GM19452 (cell line): ENCODE measurements around the gene DNAJC6.
A peak's percentile ranks its signal among the peaks of the same experiment; 100 is the strongest.

Source experiments
- ATAC-seq: cut with Tn5 transposase; IDR thresholded peaks from one replicate; pipeline ENCODE4 v1.9.1; 2021; ENCODE audit not compliant: unreplicated experiment

The DNAJC6 gene

DNA sequence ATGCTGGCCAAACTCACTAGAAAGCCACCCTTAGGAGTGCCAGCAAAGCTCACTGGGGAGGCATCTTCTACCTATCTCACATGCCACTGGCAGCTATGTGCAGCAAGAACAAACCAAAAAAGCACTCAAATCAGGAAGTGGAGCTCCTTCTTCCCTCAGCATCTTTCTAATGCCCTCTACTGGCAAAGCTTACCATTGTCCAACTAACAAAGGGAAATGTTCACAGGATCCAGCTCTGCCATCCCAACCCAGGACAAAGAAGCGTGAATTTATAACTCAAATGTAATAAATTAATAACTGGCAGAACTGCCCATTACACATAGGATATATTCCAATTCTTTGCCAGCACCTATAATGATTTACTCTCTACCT is 150.0 kb downstream of the DNAJC6 start:
- ATAC-seq: peak; percentile 84
